Superior temporal gyrus (tissue), 1 donor: Measurements from ENCODE around the gene SV2B.

ENCODE experiments used
- DNase-seq: peaks from one replicate; pipeline ENCODE4 v3.0.0-alpha.2; 2016; ENCODE audit errors: extremely low spot score

The SV2B gene

GRCh38 chr15:91136386-91136923 lies 36.4 kb downstream of the SV2B start:
- no peak for DNase-seq

- DNase-seq: no peak
These were observed 40.5 kb downstream of the SV2B start for GRCh38 chr15:91140601-91141000.

GRCh38 chr15:91141097-91141496 lies 41.0 kb downstream of the SV2B start:
- DNase-seq: peak; percentile 62

GRCh38 chr15:91142106-91142744 lies 42.2 kb downstream of the SV2B start:
- DNase-seq: no peak

GRCh38 chr15:91142946-91143345 lies 42.9 kb downstream of the SV2B start:
- no peak for DNase-seq

- no peak for DNase-seq
These were observed 46.7 kb downstream of the SV2B start for GRCh38 chr15:91146728-91147127.

GRCh38 chr15:91148243-91148642 lies 48.2 kb downstream of the SV2B start:
- DNase-seq: no peak

GRCh38 chr15:91150502-91151160 lies 50.6 kb downstream of the SV2B start:
- DNase-seq: no peak

GRCh38 chr15:91151781-91152563 lies 51.9 kb downstream of the SV2B start:
- no peak for DNase-seq

GRCh38 chr15:91152896-91153581 lies 53.0 kb downstream of the SV2B start:
- DNase-seq: no peak

GRCh38 chr15:91153954-91154353 lies 53.9 kb downstream of the SV2B start:
- DNase-seq: no peak

GRCh38 chr15:91156175-91156726 lies 56.2 kb downstream of the SV2B start:
- no peak for DNase-seq

GRCh38 chr15:91158415-91159394 lies 58.6 kb downstream of the SV2B start:
- no peak for DNase-seq

- DNase-seq: no peak
These were observed 65.8 kb downstream of the SV2B start for GRCh38 chr15:91165850-91166249.

- peak; percentile 56 for DNase-seq
These were observed 68.4 kb downstream of the SV2B start for GRCh38 chr15:91168457-91168856.

- DNase-seq: no peak
These were observed 71.3 kb downstream of the SV2B start for GRCh38 chr15:91171334-91171733.

- DNase-seq: no peak
These were observed 82.0 kb downstream of the SV2B start for GRCh38 chr15:91182101-91182500.

- no peak for DNase-seq
These were observed 83.5 kb downstream of the SV2B start for GRCh38 chr15:91183596-91183995.

- DNase-seq: no peak
These were observed 84.4 kb downstream of the SV2B start for GRCh38 chr15:91184441-91184840.

- peak; percentile 63 for DNase-seq
These were observed 87.0 kb downstream of the SV2B start for GRCh38 chr15:91186904-91187656.
